A549 (cell line): ENCODE results near the gene PLA2G2E.

Experiments
- CBX8 ChIP-seq: fragments of 200-600 bp; sonication (generic); IDR thresholded peaks from 2 replicates; pipeline ENCODE4 v1.6.1; 2016
- CHD2 ChIP-seq: fragments of 150-350 bp; IDR thresholded peaks from 2 replicates; pipeline ENCODE4 v1.6.1; 2014; ENCODE audit warnings: low read length; ENCODE audit not compliant: partially characterized antibody
- CTCF ChIP-seq: fragments of >200 bp; sonication (Bioruptor Twin); formaldehyde crosslinking; IDR thresholded peaks from 3 replicates; pipeline ENCODE4 v1.5.1; 2016
- EHMT2 ChIP-seq: fragments of 200-600 bp; sonication (generic); IDR thresholded peaks from 2 replicates; pipeline ENCODE4 v1.6.1; 2016; ENCODE audit warnings: antibody characterized with exemption, low read depth, mild to moderate bottlenecking, moderate library complexity
- JUNB ChIP-seq: fragments of >200 bp; sonication (Bioruptor Twin); formaldehyde crosslinking; IDR thresholded peaks from 2 replicates; pipeline ENCODE4 v1.6.1; 2016
- MAFK ChIP-seq: fragments of 450-650 bp; IDR thresholded peaks from 2 replicates; pipeline ENCODE4 v1.6.1; 2014; ENCODE audit not compliant: partially characterized antibody
- MYC ChIP-seq: IDR thresholded peaks from 2 replicates; pipeline ENCODE4 v1.6.1; 2012; ENCODE audit warnings: mild to moderate bottlenecking, inconsistent platforms, low read length, improper control_type of control experiment, borderline replicate concordance
- NPAS2 ChIP-seq: fragments of 250-450 bp; sonication (Bioruptor Pico); IDR thresholded peaks from 2 replicates; pipeline ENCODE4 v1.8.0; 2022; ENCODE audit warnings: mild to moderate bottlenecking, moderate library complexity, borderline replicate concordance
- POLR2A ChIP-seq: IDR thresholded peaks from 2 replicates; pipeline ENCODE4 v1.6.1; 2012; ENCODE audit warnings: mild to moderate bottlenecking, low read length
- TF ChIP-seq, protein P1 (sequence below): fragments of 200-600 bp; sonication (generic); IDR thresholded peaks from 2 replicates; pipeline ENCODE4 v1.6.1; 2016; ENCODE audit warnings: antibody characterized with exemption, mild to moderate bottlenecking, moderate library complexity

DNA sequence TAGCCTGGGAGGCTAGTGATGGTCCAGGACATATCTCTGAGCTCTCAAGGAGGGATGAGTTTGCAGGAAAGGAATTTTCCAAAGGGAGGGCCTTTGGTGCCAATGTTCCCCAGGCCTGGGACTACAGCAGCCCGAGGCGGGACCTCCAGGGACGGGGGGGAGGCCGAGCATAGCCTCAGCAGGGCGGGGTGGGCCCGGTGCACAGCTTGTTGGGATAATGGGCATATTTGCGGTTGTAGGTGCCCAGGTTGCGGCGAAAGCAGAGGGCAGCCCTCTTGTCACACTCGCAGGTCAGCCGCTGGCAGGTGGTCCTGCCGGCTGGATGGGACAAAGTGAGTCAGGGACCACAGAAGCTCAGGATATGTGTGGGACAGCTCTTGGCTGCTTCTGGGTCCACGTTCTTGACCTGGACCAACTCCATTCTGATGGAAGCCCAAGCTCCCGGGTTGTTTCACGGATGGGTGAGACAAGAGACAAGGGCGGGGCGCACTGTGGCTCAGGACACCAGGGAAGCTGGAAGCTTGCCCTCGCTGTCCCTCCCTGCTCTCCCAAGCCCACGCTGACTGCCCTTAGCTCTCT lies 3.2 kb downstream of the PLA2G2E start:
- TF ChIP-seq, protein P1, sequence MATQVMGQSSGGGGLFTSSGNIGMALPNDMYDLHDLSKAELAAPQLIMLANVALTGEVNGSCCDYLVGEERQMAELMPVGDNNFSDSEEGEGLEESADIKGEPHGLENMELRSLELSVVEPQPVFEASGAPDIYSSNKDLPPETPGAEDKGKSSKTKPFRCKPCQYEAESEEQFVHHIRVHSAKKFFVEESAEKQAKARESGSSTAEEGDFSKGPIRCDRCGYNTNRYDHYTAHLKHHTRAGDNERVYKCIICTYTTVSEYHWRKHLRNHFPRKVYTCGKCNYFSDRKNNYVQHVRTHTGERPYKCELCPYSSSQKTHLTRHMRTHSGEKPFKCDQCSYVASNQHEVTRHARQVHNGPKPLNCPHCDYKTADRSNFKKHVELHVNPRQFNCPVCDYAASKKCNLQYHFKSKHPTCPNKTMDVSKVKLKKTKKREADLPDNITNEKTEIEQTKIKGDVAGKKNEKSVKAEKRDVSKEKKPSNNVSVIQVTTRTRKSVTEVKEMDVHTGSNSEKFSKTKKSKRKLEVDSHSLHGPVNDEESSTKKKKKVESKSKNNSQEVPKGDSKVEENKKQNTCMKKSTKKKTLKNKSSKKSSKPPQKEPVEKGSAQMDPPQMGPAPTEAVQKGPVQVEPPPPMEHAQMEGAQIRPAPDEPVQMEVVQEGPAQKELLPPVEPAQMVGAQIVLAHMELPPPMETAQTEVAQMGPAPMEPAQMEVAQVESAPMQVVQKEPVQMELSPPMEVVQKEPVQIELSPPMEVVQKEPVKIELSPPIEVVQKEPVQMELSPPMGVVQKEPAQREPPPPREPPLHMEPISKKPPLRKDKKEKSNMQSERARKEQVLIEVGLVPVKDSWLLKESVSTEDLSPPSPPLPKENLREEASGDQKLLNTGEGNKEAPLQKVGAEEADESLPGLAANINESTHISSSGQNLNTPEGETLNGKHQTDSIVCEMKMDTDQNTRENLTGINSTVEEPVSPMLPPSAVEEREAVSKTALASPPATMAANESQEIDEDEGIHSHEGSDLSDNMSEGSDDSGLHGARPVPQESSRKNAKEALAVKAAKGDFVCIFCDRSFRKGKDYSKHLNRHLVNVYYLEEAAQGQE, result no peak
- TF ChIP-seq JUNB (no peak), CHD2 (no peak), CTCF (no peak), POLR2A (no peak), EHMT2 (no peak), NPAS2 (CRISPR knock-in tag) (no peak), MYC (no peak), CBX8 (no peak), MAFK (no peak)
